Measurements from ENCODE around the gene NFIA. TPM values are rescaled to one million over a fixed set of nuclear protein-coding genes. Genes with fewer than 3 reads are reported as not detected.

NFIA gene
- total RNA-seq, 1 experiment from 2014 or later, result 38.6 TPM

DNA sequence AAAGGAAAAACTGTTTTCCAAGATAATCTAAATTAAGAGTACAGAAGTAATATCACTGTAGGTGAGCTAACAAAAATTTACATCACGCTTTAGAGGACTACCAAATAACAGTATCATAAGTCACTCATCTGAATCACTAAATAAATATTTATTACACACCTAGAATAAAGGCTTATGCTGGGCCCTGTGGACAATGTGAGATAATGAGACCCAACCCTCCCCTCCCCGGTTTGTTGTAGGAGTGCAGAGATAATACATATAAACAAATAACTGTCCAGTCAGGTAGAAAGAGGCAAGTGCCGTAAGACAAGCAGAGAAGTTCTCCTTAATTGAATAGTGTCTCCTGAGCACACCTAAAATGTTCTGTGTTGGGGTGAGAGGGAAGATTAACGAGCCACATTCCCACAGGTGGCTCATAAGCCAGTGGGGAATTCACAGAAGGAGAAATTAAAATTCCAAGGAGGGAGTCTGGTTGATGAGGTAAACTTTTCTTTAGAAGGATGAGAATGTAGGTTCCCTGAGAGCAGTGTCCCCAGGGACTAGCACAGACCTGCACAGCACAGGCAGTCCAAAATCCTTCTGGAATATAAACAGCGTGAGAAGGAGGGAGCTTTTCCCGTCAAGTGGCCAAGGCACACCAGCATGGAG is 241.4 kb downstream of the NFIA start:
- DNase-seq, result no peak
- H3K36me3 Mint-ChIP-seq (ENCODE audit: insufficient read depth, unreplicated experiment), result no peaks in the 10 kb centered on the region
- no peak overlapping the region for H3K27ac Mint-ChIP-seq (ENCODE audit: unreplicated experiment)
- TF ChIP-seq, protein P1, sequence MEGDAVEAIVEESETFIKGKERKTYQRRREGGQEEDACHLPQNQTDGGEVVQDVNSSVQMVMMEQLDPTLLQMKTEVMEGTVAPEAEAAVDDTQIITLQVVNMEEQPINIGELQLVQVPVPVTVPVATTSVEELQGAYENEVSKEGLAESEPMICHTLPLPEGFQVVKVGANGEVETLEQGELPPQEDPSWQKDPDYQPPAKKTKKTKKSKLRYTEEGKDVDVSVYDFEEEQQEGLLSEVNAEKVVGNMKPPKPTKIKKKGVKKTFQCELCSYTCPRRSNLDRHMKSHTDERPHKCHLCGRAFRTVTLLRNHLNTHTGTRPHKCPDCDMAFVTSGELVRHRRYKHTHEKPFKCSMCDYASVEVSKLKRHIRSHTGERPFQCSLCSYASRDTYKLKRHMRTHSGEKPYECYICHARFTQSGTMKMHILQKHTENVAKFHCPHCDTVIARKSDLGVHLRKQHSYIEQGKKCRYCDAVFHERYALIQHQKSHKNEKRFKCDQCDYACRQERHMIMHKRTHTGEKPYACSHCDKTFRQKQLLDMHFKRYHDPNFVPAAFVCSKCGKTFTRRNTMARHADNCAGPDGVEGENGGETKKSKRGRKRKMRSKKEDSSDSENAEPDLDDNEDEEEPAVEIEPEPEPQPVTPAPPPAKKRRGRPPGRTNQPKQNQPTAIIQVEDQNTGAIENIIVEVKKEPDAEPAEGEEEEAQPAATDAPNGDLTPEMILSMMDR (IDR thresholded peaks at IDR 0.05; ENCODE audit: unreplicated experiment), result no peak
- H3K27me3 Mint-ChIP-seq (ENCODE audit: unreplicated experiment), result no peaks in the 10 kb centered on the region
- BruUV-seq (replicated peaks), result no TSS peak
- peaks cover 35% of the 10 kb centered on the region for H3K4me1 Mint-ChIP-seq (ENCODE audit: low read depth, unreplicated experiment)
- CTCF ChIA-PET, result no interaction called here
- no peak overlapping the region for H3K4me3 Mint-ChIP-seq (ENCODE audit: low read depth, unreplicated experiment)
- intact Hi-C loops (cut with micrococcal nuclease; ENCODE audit: unreplicated experiment), result no loop called here
- no peaks in the 10 kb centered on the region for H3K9me3 Mint-ChIP-seq (ENCODE audit: low read depth, unreplicated experiment)

DNA sequence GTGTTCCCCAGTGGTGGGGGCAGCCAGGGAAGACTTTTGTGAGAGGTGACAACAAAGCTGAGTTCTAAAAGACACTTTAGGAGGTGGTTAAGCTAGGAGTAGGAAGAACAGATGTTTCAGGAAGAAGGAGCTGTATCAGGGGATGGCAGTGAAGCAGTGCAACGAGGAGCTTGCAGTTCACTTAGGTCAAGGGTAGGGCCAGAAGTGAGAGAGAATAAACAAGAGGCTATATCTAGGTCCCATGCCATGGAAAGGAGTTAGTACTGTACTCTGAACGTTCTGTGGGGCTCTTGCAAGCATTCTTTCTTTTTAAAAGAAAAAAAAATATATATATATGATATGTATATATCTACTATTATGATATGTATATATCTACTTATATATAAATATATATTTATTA is 244.4 kb downstream of the NFIA start:
- no peaks in the 10 kb centered on the region for H3K9me3 Mint-ChIP-seq (ENCODE audit: low read depth, unreplicated experiment)
- no peak overlapping the region for H3K27ac Mint-ChIP-seq (ENCODE audit: unreplicated experiment)
- DNase-seq, result no peak
- H3K27me3 Mint-ChIP-seq (ENCODE audit: unreplicated experiment), result no peaks in the 10 kb centered on the region
- CTCF ChIA-PET, result no interaction called here
- intact Hi-C loops (cut with micrococcal nuclease; ENCODE audit: unreplicated experiment), result no loop called here
- no peaks in the 10 kb centered on the region for H3K36me3 Mint-ChIP-seq (ENCODE audit: insufficient read depth, unreplicated experiment)
- H3K4me3 Mint-ChIP-seq (ENCODE audit: low read depth, unreplicated experiment), result no peak overlapping the region
- no TSS peak for BruUV-seq (replicated peaks)
- TF ChIP-seq, protein P1 (IDR thresholded peaks at IDR 0.05; ENCODE audit: unreplicated experiment), result no peak
- peaks cover 22% of the 10 kb centered on the region for H3K4me1 Mint-ChIP-seq (ENCODE audit: low read depth, unreplicated experiment)

DNA sequence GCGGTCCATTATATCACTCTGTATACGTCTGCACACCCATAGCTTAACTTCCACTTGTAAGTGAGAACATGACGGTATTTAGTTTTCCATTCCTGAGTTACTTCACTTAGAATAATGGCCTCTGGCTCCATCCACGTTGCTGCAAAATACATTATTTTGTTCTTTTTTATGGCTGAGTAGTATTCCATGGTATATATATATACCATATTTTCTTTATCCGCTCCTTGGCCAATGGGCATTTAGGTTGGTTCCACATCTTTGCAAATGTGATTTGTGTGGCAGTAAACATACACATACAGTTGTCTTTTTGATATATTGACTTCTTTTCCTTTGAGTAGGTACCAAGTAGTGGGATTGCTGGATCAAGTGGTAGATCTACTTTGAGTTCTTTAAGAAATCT is 245.1 kb downstream of the NFIA start:
- no peak overlapping the region for H3K27ac Mint-ChIP-seq (ENCODE audit: unreplicated experiment)
- CTCF ChIA-PET, result no interaction called here
- intact Hi-C loops (cut with micrococcal nuclease; ENCODE audit: unreplicated experiment), result no loop called here
- TF ChIP-seq, protein P1 (IDR thresholded peaks at IDR 0.05; ENCODE audit: unreplicated experiment), result no peak
- no TSS peak for BruUV-seq (replicated peaks)
- H3K4me3 Mint-ChIP-seq (ENCODE audit: low read depth, unreplicated experiment), result no peak overlapping the region
- H3K9me3 Mint-ChIP-seq (ENCODE audit: low read depth, unreplicated experiment), result no peaks in the 10 kb centered on the region
- H3K27me3 Mint-ChIP-seq (ENCODE audit: unreplicated experiment), result no peaks in the 10 kb centered on the region
- no peaks in the 10 kb centered on the region for H3K36me3 Mint-ChIP-seq (ENCODE audit: insufficient read depth, unreplicated experiment)
- DNase-seq, result no peak
- peaks cover 18% of the 10 kb centered on the region for H3K4me1 Mint-ChIP-seq (ENCODE audit: low read depth, unreplicated experiment)

DNA sequence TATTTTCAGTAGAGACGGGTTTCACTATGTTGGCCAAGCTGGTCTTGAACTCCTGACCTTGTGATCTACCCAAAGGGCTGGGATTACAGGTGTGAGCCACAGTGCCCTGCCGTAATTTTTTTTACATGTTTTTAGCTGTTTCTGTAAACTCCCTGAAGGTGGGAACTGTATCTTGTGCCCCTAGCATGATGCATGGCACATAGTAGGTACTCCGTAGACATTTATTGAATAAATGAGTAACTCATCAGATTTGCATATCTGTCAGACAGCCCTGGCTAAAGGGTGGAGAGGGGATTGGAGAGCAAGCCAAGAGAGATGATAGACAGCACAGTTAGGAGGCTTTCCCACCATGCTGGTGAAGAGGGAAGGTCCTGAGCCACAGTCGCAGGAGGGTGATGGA is 247.2 kb downstream of the NFIA start:
- CTCF ChIA-PET, result interaction anchor here (0.7 kb wide), 1 partner anchor 160 kb away, joined by 11 read pairs; no protein-coding TSS in a partner anchor
- intact Hi-C loops (cut with micrococcal nuclease; ENCODE audit: unreplicated experiment), result no loop called here
- BruUV-seq (replicated peaks), result no TSS peak
- no peaks in the 10 kb centered on the region for H3K36me3 Mint-ChIP-seq (ENCODE audit: insufficient read depth, unreplicated experiment)
- no peak overlapping the region for H3K27ac Mint-ChIP-seq (ENCODE audit: unreplicated experiment)
- TF ChIP-seq, protein P1 (IDR thresholded peaks at IDR 0.05; ENCODE audit: unreplicated experiment), result no peak
- H3K9me3 Mint-ChIP-seq (ENCODE audit: low read depth, unreplicated experiment), result no peaks in the 10 kb centered on the region
- H3K4me1 Mint-ChIP-seq (ENCODE audit: low read depth, unreplicated experiment), result no peaks in the 10 kb centered on the region
- H3K27me3 Mint-ChIP-seq (ENCODE audit: unreplicated experiment), result no peaks in the 10 kb centered on the region
- DNase-seq, result no peak
- H3K4me3 Mint-ChIP-seq (ENCODE audit: low read depth, unreplicated experiment), result no peak overlapping the region

All from Calu3 (cell line).